WTC11 (cell line): ENCODE measurements around the gene SNX8. TPM values are rescaled to one million over a fixed set of nuclear protein-coding genes. Genes with fewer than 3 reads are reported as not detected.

ENCODE experiments used
- ATAC-seq: fragments of 200-7000 bp; cut with Tn5 transposase; 2 replicates; pipeline ENCODE4 v1.10.0; 2021; ENCODE audit warnings: mild to moderate bottlenecking, moderate library complexity
- CTCF ChIA-PET: fragments of 300-600 bp; sonication (Branson Sonifier 250); formaldehyde crosslinking; loops from one replicate; lab custom pipeline; 2021; ENCODE audit warnings: antibody characterized with exemption; lab: Charles Lee
- POLR2A ChIA-PET: fragments of 350-600 bp; sonication (Branson Sonifier 250); formaldehyde crosslinking; loops from one replicate; lab custom pipeline; 2021; ENCODE audit warnings: antibody characterized with exemption; lab: Charles Lee
- DNase-seq: peaks from one replicate; pipeline ENCODE4 v3.0.0; 2021; ENCODE audit warnings: low spot score
- H3K27ac Mint-ChIP-seq: 2 replicates; pipeline ENCODE4 v1.8.0; 2021; ENCODE audit warnings: mixed read lengths
- H3K27me3 Mint-ChIP-seq: 2 replicates; pipeline ENCODE4 v1.8.0; 2021; ENCODE audit warnings: low read depth, mild to moderate bottlenecking, moderate library complexity, mixed read lengths
- H3K36me3 Mint-ChIP-seq: 2 replicates; pipeline ENCODE4 v1.8.0; 2021; ENCODE audit warnings: mixed read lengths
- H3K4me1 Mint-ChIP-seq: 2 replicates; pipeline ENCODE4 v1.8.0; 2022; ENCODE audit warnings: mixed read lengths
- H3K4me3 Mint-ChIP-seq: 2 replicates; pipeline ENCODE4 v1.8.0; 2021; ENCODE audit warnings: mild to moderate bottlenecking, moderate library complexity, mixed read lengths
- H3K9me3 Mint-ChIP-seq: 2 replicates; pipeline ENCODE4 v1.8.0; 2021; ENCODE audit warnings: mixed read lengths
- AFF4 ChIP-seq: sonication (generic); formaldehyde crosslinking; IDR thresholded peaks from 2 replicates; pipeline ENCODE4 v1.8.1; 2023; ENCODE audit warnings: mild to moderate bottlenecking, missing genetic modification reagents, borderline replicate concordance
- AR ChIP-seq: fragments of 250-450 bp; sonication (Bioruptor Pico); IDR thresholded peaks from 2 replicates; pipeline ENCODE4 v1.9.0; 2021; ENCODE audit warnings: mild to moderate bottlenecking
- CREM ChIP-seq: sonication (generic); formaldehyde crosslinking; IDR thresholded peaks from 2 replicates; pipeline ENCODE4 v1.8.1; 2022; ENCODE audit warnings: mild to moderate bottlenecking, missing genetic modification reagents, moderate library complexity
- ESRRA ChIP-seq: sonication (generic); formaldehyde crosslinking; IDR thresholded peaks from 2 replicates; pipeline ENCODE4 v1.8.1; 2022; ENCODE audit warnings: mild to moderate bottlenecking, missing genetic modification reagents, borderline replicate concordance
- FOXP1 ChIP-seq: sonication (generic); formaldehyde crosslinking; IDR thresholded peaks from 2 replicates; pipeline ENCODE4 v1.8.0; 2022; ENCODE audit warnings: missing genetic modification reagents, mild to moderate bottlenecking, moderate library complexity, borderline replicate concordance
- IRF2 ChIP-seq: sonication (generic); formaldehyde crosslinking; IDR thresholded peaks from 2 replicates; pipeline ENCODE4 v1.8.0; 2022; ENCODE audit warnings: low read depth, missing genetic modification reagents, borderline replicate concordance
- KAT7 ChIP-seq: sonication (generic); formaldehyde crosslinking; IDR thresholded peaks from 2 replicates; pipeline ENCODE4 v1.8.1; 2023; ENCODE audit warnings: missing genetic modification reagents, mild to moderate bottlenecking, borderline replicate concordance
- MYBL2 ChIP-seq: sonication (generic); formaldehyde crosslinking; IDR thresholded peaks from 2 replicates; pipeline ENCODE4 v1.8.1; 2023; ENCODE audit warnings: mild to moderate bottlenecking, moderate library complexity, missing genetic modification reagents
- NR1H2 ChIP-seq: sonication (generic); formaldehyde crosslinking; IDR thresholded peaks from 2 replicates; pipeline ENCODE4 v1.9.0; 2021; ENCODE audit warnings: mild to moderate bottlenecking, moderate library complexity, missing genetic modification reagents
- RORB ChIP-seq: fragments of 250-450 bp; sonication (Bioruptor Pico); IDR thresholded peaks from 2 replicates; pipeline ENCODE4 v1.9.0; 2021; ENCODE audit warnings: mild to moderate bottlenecking
- SMAD3 ChIP-seq: sonication (generic); formaldehyde crosslinking; IDR thresholded peaks from 2 replicates; pipeline ENCODE4 v1.8.0; 2022; ENCODE audit warnings: missing genetic modification reagents, mild to moderate bottlenecking, borderline replicate concordance
- SP1 ChIP-seq: sonication (generic); formaldehyde crosslinking; conservative IDR thresholded peaks from 2 replicates; pipeline ENCODE4 v1.8.1; 2022; ENCODE audit warnings: missing genetic modification reagents
- TEAD4 ChIP-seq: sonication (generic); formaldehyde crosslinking; IDR thresholded peaks from 2 replicates; pipeline ENCODE4 v1.8.0; 2022; ENCODE audit warnings: mild to moderate bottlenecking, missing genetic modification reagents
- ZBTB21 ChIP-seq: sonication (generic); formaldehyde crosslinking; IDR thresholded peaks from 2 replicates; pipeline ENCODE4 v1.8.1; 2023; ENCODE audit warnings: mild to moderate bottlenecking, missing genetic modification reagents, borderline replicate concordance
- ZNF138 ChIP-seq: sonication (generic); formaldehyde crosslinking; conservative IDR thresholded peaks from 2 replicates; pipeline ENCODE4 v1.8.1; 2022; ENCODE audit warnings: mild to moderate bottlenecking, moderate library complexity, missing genetic modification reagents
- ZNF317 ChIP-seq: sonication (generic); formaldehyde crosslinking; IDR thresholded peaks from 2 replicates; pipeline ENCODE4 v1.8.1; 2023; ENCODE audit warnings: low read depth, mild to moderate bottlenecking, moderate library complexity, missing genetic modification reagents, borderline replicate concordance
- ZNF396 ChIP-seq: fragments of 250-450 bp; sonication (Bioruptor Pico); IDR thresholded peaks from 2 replicates; pipeline ENCODE4 v1.8.0; 2021; ENCODE audit warnings: mild to moderate bottlenecking, moderate library complexity, borderline replicate concordance
- total RNA-seq: library from RNA; stranded (reverse); gene quantifications from 3 replicates; pipeline ENCODE4 v1.2.3, GENCODE V29; 2021
- TF ChIP-seq, protein P1 (sequence below): sonication (generic); formaldehyde crosslinking; conservative IDR thresholded peaks from 2 replicates; pipeline ENCODE4 v1.8.1; 2023; ENCODE audit warnings: mild to moderate bottlenecking, low read depth, missing genetic modification reagents, moderate library complexity
- TF ChIP-seq, protein P2 (sequence below): sonication (generic); formaldehyde crosslinking; IDR thresholded peaks from 2 replicates; pipeline ENCODE4 v1.8.1; 2022; ENCODE audit warnings: low read depth, missing genetic modification reagents, borderline replicate concordance
- TF ChIP-seq, protein P3 (sequence below): sonication (generic); formaldehyde crosslinking; IDR thresholded peaks from 2 replicates; pipeline ENCODE4 v1.8.0; 2023; ENCODE audit warnings: missing genetic modification reagents
- TF ChIP-seq, protein P4 (sequence below): fragments of 200-600 bp; IDR thresholded peaks from 2 replicates; pipeline ENCODE4 v1.8.0; 2022; ENCODE audit warnings: antibody characterized with exemption

SNX8 gene
- total RNA-seq, 1 experiment from 2014 or later, result 50.8 TPM

GRCh38 chr7:2281541-2281940 lies 32.7 kb downstream of the SNX8 start (continued):
- TF ChIP-seq, protein P1, sequence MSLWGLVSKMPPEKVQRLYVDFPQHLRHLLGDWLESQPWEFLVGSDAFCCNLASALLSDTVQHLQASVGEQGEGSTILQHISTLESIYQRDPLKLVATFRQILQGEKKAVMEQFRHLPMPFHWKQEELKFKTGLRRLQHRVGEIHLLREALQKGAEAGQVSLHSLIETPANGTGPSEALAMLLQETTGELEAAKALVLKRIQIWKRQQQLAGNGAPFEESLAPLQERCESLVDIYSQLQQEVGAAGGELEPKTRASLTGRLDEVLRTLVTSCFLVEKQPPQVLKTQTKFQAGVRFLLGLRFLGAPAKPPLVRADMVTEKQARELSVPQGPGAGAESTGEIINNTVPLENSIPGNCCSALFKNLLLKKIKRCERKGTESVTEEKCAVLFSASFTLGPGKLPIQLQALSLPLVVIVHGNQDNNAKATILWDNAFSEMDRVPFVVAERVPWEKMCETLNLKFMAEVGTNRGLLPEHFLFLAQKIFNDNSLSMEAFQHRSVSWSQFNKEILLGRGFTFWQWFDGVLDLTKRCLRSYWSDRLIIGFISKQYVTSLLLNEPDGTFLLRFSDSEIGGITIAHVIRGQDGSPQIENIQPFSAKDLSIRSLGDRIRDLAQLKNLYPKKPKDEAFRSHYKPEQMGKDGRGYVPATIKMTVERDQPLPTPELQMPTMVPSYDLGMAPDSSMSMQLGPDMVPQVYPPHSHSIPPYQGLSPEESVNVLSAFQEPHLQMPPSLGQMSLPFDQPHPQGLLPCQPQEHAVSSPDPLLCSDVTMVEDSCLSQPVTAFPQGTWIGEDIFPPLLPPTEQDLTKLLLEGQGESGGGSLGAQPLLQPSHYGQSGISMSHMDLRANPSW, result no peak
- TF ChIP-seq, protein P2, sequence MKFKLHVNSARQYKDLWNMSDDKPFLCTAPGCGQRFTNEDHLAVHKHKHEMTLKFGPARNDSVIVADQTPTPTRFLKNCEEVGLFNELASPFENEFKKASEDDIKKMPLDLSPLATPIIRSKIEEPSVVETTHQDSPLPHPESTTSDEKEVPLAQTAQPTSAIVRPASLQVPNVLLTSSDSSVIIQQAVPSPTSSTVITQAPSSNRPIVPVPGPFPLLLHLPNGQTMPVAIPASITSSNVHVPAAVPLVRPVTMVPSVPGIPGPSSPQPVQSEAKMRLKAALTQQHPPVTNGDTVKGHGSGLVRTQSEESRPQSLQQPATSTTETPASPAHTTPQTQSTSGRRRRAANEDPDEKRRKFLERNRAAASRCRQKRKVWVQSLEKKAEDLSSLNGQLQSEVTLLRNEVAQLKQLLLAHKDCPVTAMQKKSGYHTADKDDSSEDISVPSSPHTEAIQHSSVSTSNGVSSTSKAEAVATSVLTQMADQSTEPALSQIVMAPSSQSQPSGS (CRISPR knock-in tag), result no peak
- TF ChIP-seq SMAD3 (CRISPR knock-in tag), result no peak
- no peak for TF ChIP-seq FOXP1 (CRISPR knock-in tag)
- TF ChIP-seq NR1H2 (CRISPR knock-in tag), result no peak
- no peak for TF ChIP-seq ZNF138 (CRISPR knock-in tag)
- TF ChIP-seq, protein P3, sequence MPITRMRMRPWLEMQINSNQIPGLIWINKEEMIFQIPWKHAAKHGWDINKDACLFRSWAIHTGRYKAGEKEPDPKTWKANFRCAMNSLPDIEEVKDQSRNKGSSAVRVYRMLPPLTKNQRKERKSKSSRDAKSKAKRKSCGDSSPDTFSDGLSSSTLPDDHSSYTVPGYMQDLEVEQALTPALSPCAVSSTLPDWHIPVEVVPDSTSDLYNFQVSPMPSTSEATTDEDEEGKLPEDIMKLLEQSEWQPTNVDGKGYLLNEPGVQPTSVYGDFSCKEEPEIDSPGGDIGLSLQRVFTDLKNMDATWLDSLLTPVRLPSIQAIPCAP, result no peak
- no peak for TF ChIP-seq TEAD4 (CRISPR knock-in tag)
- TF ChIP-seq, protein P4, sequence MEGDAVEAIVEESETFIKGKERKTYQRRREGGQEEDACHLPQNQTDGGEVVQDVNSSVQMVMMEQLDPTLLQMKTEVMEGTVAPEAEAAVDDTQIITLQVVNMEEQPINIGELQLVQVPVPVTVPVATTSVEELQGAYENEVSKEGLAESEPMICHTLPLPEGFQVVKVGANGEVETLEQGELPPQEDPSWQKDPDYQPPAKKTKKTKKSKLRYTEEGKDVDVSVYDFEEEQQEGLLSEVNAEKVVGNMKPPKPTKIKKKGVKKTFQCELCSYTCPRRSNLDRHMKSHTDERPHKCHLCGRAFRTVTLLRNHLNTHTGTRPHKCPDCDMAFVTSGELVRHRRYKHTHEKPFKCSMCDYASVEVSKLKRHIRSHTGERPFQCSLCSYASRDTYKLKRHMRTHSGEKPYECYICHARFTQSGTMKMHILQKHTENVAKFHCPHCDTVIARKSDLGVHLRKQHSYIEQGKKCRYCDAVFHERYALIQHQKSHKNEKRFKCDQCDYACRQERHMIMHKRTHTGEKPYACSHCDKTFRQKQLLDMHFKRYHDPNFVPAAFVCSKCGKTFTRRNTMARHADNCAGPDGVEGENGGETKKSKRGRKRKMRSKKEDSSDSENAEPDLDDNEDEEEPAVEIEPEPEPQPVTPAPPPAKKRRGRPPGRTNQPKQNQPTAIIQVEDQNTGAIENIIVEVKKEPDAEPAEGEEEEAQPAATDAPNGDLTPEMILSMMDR, result no peak
- no peak for TF ChIP-seq ZNF396
- no peak for TF ChIP-seq MYBL2 (CRISPR knock-in tag)

DNA sequence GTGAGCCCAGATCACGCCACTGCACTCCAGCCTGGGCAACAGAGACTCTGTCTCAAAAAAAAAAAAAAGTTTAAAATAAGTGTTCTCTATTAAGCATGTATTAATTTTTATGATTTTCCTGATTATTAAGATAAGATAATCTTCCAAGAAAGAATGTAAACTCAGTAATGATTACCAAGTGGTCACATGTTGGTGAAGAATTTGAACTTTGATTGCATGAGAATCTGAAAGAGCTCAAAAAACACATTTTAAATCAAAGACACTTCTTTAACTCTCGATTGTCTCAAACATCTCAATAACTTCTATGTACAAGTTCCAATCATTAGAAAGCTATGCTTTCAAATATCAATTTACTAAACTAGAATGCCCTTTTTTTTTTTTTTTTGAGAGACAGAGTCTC lies 33.8 kb downstream of the SNX8 start:
- Mint-ChIP-seq H3K27me3 (no peaks in the 10 kb centered on the region), H3K36me3 (no peaks in the 10 kb centered on the region), H3K4me1 (peaks cover 19% of the 10 kb centered on the region), H3K9me3 (no peaks in the 10 kb centered on the region), H3K4me3 (no peak overlapping the region), H3K27ac (no peak overlapping the region)
- ChIA-PET POLR2A (no interaction called here), CTCF (interaction anchor here (0.7 kb wide), 2 partner anchors 10 to 69 kb away, joined by 3 to 4 read pairs; no protein-coding TSS in a partner anchor)
- no peak for DNase-seq
- TF ChIP-seq RORB (CRISPR knock-in tag), result no peak
- no peak for TF ChIP-seq CREM
- TF ChIP-seq AR (CRISPR knock-in tag), result no peak
- ATAC-seq, result no peak

- ATAC-seq, result no peak
- TF ChIP-seq SP1, result no peak
- TF ChIP-seq SMAD3 (CRISPR knock-in tag), result no peak
- no peak for TF ChIP-seq ESRRA (CRISPR knock-in tag)
- no peak for TF ChIP-seq AFF4
- no peak for TF ChIP-seq ZBTB21
- no peak for TF ChIP-seq ZNF317 (CRISPR knock-in tag)
- TF ChIP-seq IRF2 (CRISPR knock-in tag), result no peak
- TF ChIP-seq KAT7, result no peak
Measured at GRCh38 chr7:2279896-2280295, 34.3 kb downstream of the SNX8 start.

More at GRCh38 chr7:2279896-2280295, 34.3 kb downstream of the SNX8 start:
- no peak for DNase-seq
- Mint-ChIP-seq H3K36me3 (no peaks in the 10 kb centered on the region), H3K27ac (peak overlapping the region; percentile 34; the same call in 1 of the 2 replicates), H3K4me1 (peaks cover 19% of the 10 kb centered on the region), H3K4me3 (no peak overlapping the region), H3K9me3 (no peaks in the 10 kb centered on the region), H3K27me3 (no peaks in the 10 kb centered on the region)
- CTCF ChIA-PET, result interaction anchor here (0.7 kb wide), 1 partner anchor 69 kb away, joined by 3 read pairs; no protein-coding TSS in a partner anchor
- POLR2A ChIA-PET, result interaction anchor here (0.5 kb wide), 1 partner anchor 114 kb away, joined by 5 read pairs; no protein-coding TSS in a partner anchor
